HG02885 (cell line): ENCODE data around the gene SLC39A11.

Source experiments
- ATAC-seq: cut with Tn5 transposase; IDR thresholded peaks from one replicate; pipeline ENCODE4 v1.9.1; 2021; ENCODE audit warnings: mild to moderate bottlenecking; ENCODE audit not compliant: unreplicated experiment, poor library complexity

Gene SLC39A11

DNA sequence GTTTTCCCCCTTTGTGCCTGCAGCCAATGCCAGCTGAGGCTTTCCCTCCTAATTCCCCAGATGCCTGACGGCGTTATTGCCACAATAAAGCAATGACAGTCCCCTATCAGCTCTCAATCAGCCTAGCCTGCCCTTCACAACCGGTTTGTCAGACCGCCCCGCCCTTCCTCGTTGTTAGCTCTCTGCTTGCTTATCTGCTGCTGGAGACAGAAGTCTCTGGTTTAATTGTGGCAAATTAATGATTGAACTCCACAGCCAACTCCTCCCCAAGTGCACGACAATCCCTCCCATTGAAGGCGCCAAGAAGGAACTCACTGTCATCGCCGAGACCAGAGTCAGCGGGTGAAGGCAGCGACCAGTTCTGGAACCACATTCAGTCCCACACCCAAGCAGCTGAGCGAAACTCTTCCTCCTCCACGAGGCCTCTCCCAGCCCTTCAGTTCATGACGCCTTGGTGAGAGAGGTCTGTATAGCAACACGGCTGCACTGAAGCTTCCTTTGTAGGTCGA is 474.4 kb downstream of the SLC39A11 start:
- ATAC-seq: no peak

DNA sequence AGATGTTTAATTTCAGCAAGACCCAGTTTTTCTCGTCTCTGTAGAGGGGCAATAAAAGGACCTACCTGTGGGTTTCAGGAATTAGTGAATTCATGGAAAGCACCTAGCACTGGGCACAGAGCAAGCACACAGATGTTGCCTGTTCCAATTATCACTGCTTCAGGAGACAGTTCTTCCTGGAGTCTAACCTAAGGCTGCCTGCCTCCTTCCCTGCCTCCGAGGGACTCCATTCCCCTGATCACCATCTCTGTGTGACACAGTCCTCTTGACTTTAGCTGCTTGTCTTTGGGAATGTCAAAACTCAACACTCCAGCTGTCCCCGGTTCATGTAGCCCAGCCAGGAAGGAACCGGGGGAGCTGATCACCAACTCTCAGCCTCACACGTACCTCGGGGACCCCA is 474.9 kb downstream of the SLC39A11 start:
- no peak for ATAC-seq

DNA sequence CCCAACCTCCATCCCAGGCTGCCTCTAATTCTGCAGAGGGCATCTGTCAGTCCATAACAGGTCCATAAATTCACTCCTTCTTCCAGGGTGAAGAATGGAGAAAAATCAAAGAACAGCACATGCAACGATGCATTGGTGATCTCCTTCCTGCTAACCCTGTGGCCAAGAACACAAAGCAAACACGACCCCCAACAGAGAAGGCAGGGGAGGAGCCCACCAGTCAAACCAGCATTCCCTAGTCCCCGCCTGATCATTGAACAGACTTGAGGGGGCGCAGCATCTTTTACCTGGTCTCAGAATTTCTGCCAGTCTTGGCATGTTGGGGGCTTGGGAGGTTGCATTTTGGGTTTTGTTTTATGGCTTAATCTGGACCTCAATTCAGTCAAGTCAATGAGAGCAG is 476.0 kb downstream of the SLC39A11 start:
- no peak for ATAC-seq

DNA sequence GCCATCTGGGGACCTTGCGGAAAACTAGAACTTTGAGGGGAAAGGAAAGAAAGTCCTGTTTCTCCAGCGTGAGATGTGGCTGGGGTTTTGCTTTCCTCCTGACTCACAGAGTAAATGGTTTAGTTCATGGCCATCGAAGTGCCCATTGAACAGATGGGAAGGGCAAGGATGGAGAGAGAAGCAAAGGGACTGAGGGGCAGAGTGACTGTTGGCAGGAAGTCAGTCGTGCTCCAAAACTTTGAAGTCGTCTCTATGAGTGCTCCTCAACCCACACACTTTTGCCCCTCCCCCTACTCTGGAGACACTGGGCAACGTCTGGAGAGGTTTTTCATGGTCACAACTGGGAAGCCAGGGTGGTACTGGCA is 476.9 kb downstream of the SLC39A11 start:
- no peak for ATAC-seq

DNA sequence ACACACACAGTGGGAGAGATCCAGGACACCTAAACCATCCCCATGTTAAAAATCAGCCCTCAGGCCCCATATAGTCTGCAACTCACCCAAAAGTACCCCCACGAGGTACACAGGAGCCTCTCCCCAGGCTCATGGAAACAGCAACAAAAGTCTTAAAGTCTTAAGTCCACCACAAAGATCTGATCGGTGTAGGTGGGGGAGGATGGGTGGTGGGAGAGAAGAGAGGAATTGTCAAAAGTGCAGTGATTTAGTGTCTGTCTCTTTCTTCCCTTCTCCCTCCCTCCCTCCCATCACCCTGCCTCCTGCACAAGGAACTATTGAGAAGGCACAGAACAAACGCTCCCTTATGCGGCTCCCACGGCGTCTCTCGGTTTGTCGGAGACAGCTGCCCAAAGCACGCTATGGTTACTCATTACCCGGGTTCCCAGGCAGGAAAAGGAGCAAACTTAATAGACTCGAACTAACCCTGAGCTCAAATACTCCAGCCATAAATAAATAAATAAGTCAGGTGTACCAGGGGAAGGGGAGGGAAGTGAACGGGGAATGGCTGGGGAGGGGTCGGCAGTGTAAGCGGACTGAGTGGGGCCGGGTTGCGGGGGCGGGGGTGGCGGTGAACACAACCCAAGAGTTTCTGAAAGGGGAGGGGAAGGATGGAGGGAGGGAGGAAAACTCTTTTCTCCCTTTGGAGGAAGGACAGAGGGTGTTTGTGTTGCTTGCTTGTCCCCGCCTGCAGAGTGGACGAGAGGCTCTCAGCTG is 477.4 kb downstream of the SLC39A11 start:
- no peak for ATAC-seq

DNA sequence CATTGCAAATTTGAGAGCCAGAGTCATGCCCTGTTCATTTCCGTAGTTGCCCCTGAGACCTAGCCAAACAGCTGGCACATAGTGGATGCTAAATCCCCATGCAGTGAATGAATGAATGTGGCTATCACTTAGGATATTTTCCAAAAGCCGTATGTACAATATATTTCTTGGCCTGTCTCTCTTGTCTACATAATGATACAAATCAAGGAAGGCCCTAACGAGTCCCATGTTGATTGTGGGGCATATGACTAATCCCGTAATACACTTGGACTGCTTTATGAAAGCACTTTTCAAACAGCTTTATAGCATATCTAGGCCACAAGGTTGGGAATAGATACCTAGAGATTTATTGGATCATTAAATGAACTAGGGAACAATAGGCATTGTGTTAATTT is 478.0 kb downstream of the SLC39A11 start:
- ATAC-seq: no peak

DNA sequence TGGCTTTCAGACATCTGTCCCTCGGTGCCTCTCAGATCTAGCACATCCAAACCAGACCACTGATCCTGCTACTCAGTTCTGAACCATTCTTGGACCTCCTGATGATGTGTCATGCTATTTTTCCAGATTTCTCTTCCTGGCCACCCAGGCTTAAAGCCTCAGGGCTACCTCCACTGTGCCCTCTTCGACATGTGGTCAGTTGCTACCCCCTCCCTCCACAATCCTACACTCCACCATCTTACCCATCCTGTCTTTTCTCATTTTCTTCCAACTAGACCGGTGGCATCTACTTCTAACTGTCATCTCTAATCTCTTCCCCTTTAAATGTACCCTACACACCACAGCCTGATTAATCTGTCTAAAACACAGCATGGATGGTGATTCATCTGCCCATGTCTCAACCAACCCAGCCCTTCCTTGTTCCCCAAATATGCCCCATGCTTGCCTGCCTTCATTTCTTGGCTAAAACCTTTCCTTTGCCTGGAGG is 478.6 kb downstream of the SLC39A11 start:
- ATAC-seq: no peak

DNA sequence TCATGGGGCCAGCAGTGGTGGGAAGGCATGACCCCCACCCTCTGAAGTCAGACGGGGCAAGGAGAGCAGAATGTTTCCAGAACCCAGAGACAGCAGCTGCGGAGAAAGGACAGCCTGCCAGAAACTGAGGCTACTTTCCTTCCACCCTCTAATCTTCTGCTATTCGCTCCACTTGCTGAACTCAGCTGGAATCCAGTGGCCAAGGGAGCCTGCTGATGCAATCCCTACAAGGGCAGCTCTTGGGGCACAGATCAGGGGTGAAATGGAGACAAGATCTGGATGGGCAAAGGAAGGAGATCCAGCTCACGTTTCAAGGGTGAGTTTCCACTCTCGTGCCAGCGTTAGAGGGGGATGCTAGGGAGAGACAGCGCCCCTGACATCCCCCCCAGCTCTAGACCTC is 479.1 kb downstream of the SLC39A11 start:
- no peak for ATAC-seq

DNA sequence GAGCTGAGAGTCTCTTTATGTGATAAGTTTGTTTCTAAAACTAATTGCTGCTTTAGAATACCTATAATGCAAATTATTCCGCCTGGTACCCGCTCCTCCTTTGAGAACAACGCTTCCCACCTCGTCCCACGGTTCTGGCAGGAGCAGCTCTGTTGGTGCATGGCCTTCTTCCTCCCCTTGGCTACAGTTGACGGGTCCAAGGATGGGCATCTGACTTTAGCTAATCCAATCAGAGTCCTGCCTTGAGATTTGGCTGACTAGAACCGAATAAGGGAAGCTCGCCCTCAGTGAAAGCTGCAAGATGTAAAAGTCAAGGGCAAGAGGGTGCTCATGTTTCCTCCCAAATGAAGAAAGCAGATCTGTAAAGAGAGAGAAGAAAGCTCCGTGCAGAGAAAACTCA is 481.3 kb downstream of the SLC39A11 start:
- ATAC-seq: no peak

DNA sequence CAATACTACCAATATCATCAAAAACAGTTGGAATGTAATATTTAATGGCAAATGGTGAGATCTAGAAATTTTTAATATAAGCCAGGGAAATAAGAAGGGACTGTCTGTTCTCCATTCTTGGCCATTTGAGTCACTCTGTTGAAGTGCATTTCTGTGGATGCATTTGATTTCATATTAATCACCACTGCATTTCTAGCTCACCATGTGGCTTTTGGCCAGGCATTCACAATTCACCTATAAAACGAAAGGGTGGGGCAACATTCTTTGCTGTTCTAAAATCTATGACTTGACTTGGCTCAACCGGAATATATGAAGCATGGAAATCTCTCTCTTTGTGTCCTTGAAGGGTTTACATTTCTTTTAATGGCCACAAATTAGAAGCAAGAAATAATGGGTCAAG is 483.0 kb downstream of the SLC39A11 start:
- no peak for ATAC-seq

DNA sequence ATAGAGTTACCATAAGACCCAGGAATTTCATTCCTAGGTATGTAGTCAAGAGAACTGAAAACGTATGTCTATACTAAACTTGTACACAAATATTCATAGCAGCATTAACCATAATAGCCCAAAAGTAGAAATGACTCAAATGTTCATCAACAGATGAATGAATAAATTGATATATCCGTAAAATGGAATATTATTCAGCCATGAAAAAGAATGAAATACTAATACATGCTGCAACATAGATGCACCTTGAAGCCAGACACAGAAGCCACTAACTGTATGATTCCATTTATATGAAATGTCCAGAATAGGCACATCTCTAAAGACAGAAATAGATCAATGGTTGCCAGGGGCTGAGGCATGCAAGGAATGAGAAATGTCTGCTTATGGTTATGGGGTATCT is 484.1 kb downstream of the SLC39A11 start:
- ATAC-seq: no peak

DNA sequence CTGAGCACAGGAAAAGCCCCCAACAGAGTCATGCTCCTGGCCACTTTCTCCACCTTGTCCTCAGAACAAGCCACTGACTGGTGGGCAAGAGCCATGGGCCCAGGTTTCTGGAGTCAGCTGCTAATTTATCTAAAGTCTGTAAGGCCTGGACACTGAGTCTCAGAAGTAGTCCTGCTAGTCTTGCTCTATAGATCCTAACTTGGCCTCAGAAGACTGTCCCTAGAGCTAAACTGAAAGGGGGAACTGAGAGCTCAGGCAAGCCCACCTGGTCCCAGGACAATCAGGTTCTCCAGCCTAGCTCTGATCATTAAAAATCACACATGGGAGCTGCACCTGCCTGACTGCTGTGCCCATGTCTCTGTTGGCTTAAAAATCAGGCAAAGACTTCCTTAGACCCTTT is 485.8 kb downstream of the SLC39A11 start:
- no peak for ATAC-seq

DNA sequence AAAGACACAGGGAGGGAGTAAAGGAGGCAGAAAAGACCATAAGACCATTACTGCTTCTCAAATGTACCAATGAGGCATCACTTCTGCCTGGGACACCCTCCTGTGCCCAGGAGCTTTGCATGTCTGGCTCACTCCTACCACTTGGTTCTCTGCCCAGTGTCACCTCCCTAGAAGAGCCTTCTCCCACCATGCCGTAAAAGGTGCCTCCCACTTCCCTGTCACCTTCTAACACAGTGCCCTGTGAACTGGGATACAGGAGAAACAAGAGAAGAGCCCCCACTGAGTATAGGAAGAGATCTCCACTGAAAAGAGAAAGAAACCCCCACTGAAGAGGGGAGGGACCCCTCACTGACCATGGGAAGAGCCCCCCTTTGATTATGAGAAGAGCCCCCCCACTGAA is 486.9 kb downstream of the SLC39A11 start:
- no peak for ATAC-seq

DNA sequence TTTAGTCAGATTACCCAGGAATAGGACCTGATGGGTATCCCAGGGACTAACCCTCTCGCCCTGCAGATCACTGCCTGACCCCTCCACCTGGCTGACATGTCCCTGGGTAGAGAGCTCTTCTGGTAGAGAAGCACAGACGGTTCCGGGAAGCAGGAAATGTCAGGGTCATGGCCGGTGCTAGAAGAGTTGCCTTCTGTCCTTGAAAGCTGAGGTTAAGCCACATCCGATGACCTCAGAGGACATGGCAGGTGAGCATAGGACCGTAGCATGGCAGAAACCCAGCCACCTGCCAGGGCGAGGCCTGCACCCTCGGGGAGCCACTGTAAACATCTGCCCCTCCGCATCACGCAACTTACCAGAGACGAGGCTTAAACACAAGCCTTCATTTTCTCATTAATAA is 488.0 kb downstream of the SLC39A11 start:
- no peak for ATAC-seq

DNA sequence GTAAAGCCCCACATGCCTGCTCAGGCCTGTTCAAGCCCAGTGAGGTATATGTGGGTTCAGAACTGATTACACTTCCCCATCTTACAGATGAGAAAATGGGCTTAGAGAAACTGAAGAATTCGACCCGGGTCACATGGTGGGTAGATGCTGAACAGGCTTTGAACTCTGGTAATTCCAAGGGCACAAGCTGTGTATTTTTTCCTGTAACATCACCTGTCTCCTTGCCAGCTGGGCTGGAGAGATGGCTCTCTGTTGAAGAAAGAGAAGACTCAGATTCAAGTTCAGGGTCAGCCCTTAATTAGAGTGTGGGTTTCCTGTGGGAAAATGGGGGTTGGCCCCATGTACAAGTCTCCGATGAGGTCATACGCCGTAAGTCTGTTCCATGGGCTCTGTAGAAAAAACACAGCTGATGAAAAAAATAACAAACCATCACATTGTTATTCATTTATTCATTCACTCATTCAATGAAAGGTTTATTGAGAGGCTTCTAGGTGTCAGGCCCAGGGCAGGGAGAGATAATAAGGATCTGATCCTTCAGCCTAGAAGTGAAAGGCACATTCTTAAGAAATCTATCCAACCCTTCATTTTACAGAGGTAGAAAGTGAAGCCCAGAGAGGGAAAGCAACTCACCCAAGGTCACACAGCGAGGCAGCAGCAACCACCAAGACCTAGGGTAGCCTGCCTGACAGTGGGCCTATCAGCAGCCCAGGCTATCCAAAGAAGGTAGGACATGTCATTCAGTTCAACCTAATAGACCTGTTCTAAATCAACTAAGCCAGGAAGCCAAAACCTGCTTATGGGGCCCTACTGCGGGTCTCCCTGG is 488.9 kb downstream of the SLC39A11 start:
- no peak for ATAC-seq

DNA sequence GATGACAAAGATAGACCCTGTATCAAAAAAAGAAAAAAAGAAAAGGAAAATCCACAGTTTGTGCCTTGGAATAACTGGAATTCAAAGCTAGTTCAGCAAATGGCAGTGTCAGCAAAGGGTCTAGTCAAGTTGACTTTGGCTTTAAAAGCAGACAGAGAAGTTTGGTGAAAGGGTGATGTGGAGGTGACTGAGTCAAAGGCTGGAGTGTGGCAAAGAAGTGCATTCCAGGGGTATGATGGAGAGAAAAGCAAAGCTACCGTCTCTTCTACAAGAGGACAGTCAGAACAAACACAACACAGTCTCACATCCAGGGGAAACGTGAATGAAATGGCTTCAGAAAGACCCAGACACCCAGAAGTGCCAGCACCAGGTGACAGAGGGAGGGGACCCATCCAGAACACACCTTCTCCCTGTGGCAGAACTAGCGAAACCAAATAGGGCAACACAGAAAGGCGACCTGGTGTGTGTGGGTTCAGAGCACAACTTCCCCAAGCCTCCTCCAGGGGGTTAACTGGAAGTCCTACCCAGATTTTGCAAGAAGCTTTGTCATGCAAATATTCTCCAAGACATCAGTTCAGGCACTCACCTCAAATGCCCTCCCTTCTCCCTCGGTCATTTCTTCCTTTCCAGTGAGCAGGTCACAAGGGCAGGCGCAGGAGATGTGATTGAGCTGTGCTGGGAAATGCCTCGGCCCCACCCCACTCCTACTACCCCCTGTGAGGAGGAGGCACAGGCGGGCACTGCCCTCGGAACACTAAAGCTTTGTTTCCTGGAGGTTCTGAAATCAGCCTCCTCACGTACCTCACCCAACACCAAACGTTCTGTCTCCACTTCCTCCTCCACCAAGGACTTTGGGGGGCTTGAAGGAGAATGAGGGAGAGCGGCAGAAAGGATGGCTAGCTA is 489.7 kb downstream of the SLC39A11 start:
- ATAC-seq: no peak

DNA sequence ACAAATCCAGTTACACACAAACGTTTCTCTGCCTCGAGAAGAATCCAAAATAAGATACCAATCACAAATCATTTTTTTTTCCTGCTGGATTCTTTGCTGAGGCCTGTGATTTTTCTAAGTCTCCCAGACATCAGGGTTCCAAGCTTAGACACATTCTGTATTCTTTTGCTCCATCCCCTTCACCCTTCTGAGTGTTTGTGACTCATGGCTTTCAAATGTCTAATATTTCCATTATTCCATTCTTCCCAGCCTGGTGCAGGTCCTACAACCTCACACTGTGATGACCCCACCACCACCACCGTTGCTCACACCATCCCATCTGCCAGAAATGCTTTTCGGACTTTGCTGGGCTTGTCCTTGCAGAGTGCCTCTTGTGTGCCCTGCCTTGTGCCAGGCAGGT is 491.6 kb downstream of the SLC39A11 start:
- ATAC-seq: no peak

DNA sequence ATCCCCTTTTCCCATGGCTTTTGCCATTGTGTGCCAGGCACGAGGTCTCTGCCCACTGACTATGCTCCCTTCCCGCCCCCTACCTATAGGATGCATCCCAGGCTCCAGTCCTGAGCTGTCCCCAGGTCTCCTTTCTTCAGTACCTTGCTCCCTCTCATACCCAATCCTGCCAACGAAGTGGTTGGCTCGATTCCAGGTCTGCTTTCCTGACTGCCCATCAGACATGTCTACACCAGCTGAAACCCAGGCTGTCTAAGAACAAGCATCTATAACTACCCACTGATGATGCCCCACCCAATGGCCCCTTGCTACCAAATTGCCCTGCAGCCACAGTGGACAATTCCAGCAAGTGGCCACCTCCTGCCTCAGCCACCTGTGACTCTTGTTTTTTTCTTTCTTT is 492.6 kb downstream of the SLC39A11 start:
- ATAC-seq: no peak

DNA sequence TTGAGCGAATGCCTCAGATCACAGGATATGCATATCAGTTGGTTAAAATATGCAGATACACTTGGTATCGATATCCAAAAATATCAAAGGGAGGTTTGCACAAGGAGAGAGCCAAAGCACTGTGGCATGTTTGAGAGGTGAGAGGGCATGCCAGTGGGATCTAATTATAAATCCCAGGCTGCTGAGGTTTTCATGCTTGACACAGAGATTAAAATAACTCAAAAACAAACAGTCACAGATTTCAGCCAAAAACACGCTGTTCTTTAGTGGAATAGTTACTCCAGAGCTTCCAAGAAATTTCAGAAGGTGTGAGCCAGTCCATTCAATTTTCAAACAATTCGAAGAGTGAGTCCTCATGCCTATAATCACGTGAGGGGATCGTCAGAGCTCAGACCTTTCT is 493.8 kb downstream of the SLC39A11 start:
- no peak for ATAC-seq

DNA sequence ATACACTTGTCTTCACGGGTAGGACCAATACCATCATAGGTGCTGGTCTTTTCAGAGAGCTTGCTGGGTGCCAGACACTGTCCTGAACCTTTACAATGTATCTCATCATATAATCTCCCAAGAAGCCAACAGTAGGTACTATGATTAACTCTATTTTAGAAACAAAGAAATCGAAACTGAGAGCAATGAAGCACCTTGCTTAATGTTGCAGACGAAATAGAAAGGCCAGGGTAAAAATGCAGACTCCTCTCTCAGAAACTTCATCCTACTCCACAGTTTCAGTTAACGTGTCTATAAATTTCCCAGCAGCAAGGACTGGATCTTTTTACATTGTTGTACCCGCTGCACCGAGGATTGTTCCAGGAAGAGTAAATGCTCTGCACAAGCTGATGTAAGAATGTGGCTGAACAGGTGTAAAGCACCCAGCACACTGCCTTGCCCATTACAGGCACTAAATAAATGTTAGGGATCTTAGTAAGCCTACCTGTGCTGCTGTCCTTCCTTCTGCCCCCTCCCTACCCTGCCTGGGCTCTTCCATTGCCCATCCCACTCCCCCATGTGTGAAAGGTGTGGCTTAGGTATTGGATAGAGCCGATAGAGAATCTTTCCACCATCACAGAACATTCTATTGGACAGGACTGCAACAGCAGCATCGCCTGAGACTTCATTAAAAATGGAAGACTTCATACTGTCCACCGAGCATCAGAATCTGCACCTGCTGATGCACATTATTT is 495.0 kb downstream of the SLC39A11 start:
- no peak for ATAC-seq
